DOHH2 (cell line): Measurements from ENCODE around the gene SH3GL3.

Experiments used
- H3F3A ChIP-seq: fragments of 200-600 bp; sonication (generic), shearing (Covaris generic); 2 replicates; pipeline ENCODE4 v1.6.0; 2016; ENCODE audit warnings: antibody characterized with exemption, mild to moderate bottlenecking; ENCODE audit not compliant: control insufficient read depth, insufficient read depth
- H3K27ac ChIP-seq: fragments of 200-600 bp; sonication (generic); 2 replicates; pipeline ENCODE4 v1.5.1; 2014; ENCODE audit warnings: low read depth, mild to moderate bottlenecking, low read length, moderate library complexity
- H3K27me3 ChIP-seq: fragments of 200-600 bp; sonication (generic); 2 replicates; pipeline ENCODE4 v1.6.1; 2014; ENCODE audit warnings: mild to moderate bottlenecking, low read length, mixed read lengths; ENCODE audit not compliant: control insufficient read depth
- H3K36me3 ChIP-seq: fragments of 200-600 bp; sonication (generic); 2 replicates; pipeline ENCODE4 v1.6.1; 2014; ENCODE audit warnings: mild to moderate bottlenecking, low read length, moderate library complexity, mixed read lengths; ENCODE audit not compliant: control insufficient read depth
- H3K4me1 ChIP-seq: fragments of 200-600 bp; sonication (generic); 2 replicates; pipeline ENCODE4 v1.6.1; 2014; ENCODE audit warnings: mild to moderate bottlenecking, low read length, mixed read lengths; ENCODE audit not compliant: control insufficient read depth
- H3K4me2 ChIP-seq: fragments of 200-600 bp; sonication (generic); 2 replicates; pipeline ENCODE4 v1.6.0; 2014; ENCODE audit warnings: mild to moderate bottlenecking, low read length, moderate library complexity
- H3K4me3 ChIP-seq: fragments of 200-600 bp; sonication (generic); 2 replicates; pipeline ENCODE4 v1.5.1; 2014; ENCODE audit warnings: mild to moderate bottlenecking, low read length, mixed read lengths
- H3K79me2 ChIP-seq: fragments of 200-600 bp; sonication (generic); 2 replicates; pipeline ENCODE4 v1.6.1; 2014; ENCODE audit warnings: mild to moderate bottlenecking, low read length, mixed read lengths; ENCODE audit not compliant: control insufficient read depth
- H3K9me2 ChIP-seq: fragments of 200-600 bp; sonication (generic); replicated peaks from 2 replicates; pipeline ENCODE4 v1.6.1; 2014; ENCODE audit warnings: mild to moderate bottlenecking, low read length, mixed read lengths; ENCODE audit not compliant: control insufficient read depth
- H3K9me3 ChIP-seq: fragments of 200-600 bp; sonication (generic); 2 replicates; pipeline ENCODE4 v1.6.1; 2014; ENCODE audit warnings: antibody characterized with exemption, low read length, mixed read lengths; ENCODE audit not compliant: control insufficient read depth, insufficient read depth
- H4K20me1 ChIP-seq: fragments of 200-600 bp; sonication (generic); 2 replicates; pipeline ENCODE4 v1.6.0; 2014; ENCODE audit warnings: low read depth, mild to moderate bottlenecking, antibody characterized with exemption, low read length, moderate library complexity; ENCODE audit not compliant: control insufficient read depth, insufficient read depth
- CTCF ChIP-seq: fragments of 200-600 bp; sonication (generic); IDR thresholded peaks from one replicate; pipeline ENCODE4 v1.5.1; 2014; ENCODE audit warnings: antibody characterized with exemption, mild to moderate bottlenecking, low read depth, low read length; ENCODE audit not compliant: poor library complexity, severe bottlenecking
- EZH2phosphoT487 ChIP-seq: fragments of 200-600 bp; sonication (generic); IDR thresholded peaks from 2 replicates; pipeline ENCODE4 v1.6.1; 2017; ENCODE audit warnings: borderline replicate concordance, mild to moderate bottlenecking, antibody characterized with exemption, low read length, moderate library complexity, mixed read lengths

The SH3GL3 gene

DNA sequence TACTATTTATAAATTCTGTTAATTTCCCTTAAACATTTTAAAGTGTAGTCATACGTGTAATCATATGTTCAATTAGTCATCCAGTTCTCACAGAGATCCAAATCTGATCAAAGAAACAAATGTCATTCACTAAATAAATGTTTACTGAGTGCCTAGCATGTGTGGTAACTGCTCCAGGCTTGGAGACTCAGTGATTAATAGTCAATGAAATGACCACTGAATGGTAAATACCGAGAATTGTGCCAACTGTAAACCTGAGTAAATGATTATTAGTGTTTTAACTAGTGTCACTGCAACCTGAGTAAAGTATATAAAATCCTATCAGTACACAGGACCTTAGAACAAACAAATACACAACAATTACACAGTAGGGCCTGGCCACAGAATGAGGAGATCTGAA is 52.3 kb downstream of the SH3GL3 start:
- H3K27ac ChIP-seq, result no peak overlapping the region

DNA sequence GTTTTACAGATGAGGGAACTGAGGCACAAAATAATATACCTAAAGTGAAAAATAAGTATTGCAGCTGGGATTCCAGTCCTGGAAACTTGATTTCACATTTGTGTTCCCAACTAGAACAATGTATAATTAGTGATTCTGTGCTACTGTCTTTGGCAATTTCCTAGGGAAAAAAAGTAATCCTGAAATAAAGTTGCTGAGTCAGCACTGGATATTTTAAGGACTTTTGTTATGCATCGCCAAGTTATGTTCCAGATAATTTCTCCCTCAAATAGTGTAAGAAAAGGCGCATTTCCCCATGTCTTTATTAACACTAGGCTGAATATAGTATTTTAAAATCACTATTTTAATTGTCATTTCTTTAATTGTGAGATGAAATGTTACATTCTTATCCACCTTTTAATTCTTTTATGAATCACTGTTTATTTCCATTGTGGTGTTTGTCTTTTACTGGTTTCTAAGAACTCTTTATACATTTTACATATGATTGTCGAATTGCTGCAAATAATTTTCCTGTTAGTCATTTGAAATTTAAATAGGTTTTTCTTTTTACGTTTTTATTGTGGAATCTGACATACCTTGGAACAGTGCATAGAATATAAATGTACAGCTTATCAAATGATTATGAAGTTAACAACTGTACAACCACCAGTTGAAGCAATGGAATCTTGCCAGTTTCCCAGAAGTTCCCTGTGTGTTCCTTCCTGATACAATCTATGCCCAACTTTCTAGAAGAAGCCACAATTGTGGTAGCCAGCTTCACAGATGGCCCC is 56.6 kb downstream of the SH3GL3 start:
- H4K20me1 ChIP-seq, result no peaks in the 10 kb centered on the region
- no peak for TF ChIP-seq CTCF
- no peak for TF ChIP-seq EZH2phosphoT487
- H3K27ac ChIP-seq, result no peak overlapping the region
- no peak overlapping the region for H3K4me2 ChIP-seq
- no peaks in the 10 kb centered on the region for H3K36me3 ChIP-seq
- H3K4me1 ChIP-seq, result no peaks in the 10 kb centered on the region
- no peaks in the 10 kb centered on the region for H3K79me2 ChIP-seq
- H3K27me3 ChIP-seq, result no peaks in the 10 kb centered on the region
- H3K9me2 ChIP-seq, result no peaks in the 10 kb centered on the region
- H3K9me3 ChIP-seq, result no peaks in the 10 kb centered on the region
- no peak overlapping the region for H3K4me3 ChIP-seq
- H3F3A ChIP-seq, result no peaks in the 10 kb centered on the region

More for the DNA sequence above, 52.3 kb downstream of the SH3GL3 start:
- Histone ChIP-seq H3K79me2 (no peaks in the 10 kb centered on the region), H4K20me1 (no peaks in the 10 kb centered on the region), H3K36me3 (no peaks in the 10 kb centered on the region), H3K4me1 (no peaks in the 10 kb centered on the region), H3K4me2 (no peak overlapping the region), H3F3A (no peaks in the 10 kb centered on the region), H3K9me2 (no peaks in the 10 kb centered on the region), H3K9me3 (no peaks in the 10 kb centered on the region), H3K4me3 (no peak overlapping the region), H3K27me3 (no peaks in the 10 kb centered on the region)
- TF ChIP-seq CTCF, result no peak
- TF ChIP-seq EZH2phosphoT487, result no peak

DNA sequence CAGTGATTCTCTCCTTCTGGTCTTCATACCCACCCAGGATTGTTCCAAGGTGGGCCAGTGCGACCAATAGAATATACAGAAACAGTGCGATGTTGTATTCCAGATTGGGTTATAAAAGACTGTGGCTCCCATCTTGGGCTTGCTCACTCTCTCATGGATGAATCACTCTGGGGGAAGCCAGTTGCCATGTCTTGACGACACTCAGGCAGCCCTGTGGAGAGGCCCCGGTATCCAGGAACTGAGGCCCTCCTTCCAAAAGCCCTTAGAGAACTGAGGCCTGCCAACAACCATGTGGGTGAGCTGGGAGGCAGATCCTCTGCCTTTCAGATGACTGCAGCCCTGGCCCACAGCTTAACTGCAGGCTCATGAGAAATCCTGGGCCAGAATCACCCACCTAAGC is 57.2 kb downstream of the SH3GL3 start:
- H3K4me1 ChIP-seq, result no peaks in the 10 kb centered on the region
- H3F3A ChIP-seq, result no peaks in the 10 kb centered on the region
- no peaks in the 10 kb centered on the region for H3K27me3 ChIP-seq
- no peaks in the 10 kb centered on the region for H3K9me3 ChIP-seq
- H3K4me2 ChIP-seq, result no peak overlapping the region
- H3K27ac ChIP-seq, result no peak overlapping the region
- TF ChIP-seq CTCF (no peak), EZH2phosphoT487 (no peak)
- no peaks in the 10 kb centered on the region for H3K79me2 ChIP-seq
- no peaks in the 10 kb centered on the region for H4K20me1 ChIP-seq
- H3K9me2 ChIP-seq, result no peaks in the 10 kb centered on the region
- no peak overlapping the region for H3K4me3 ChIP-seq
- no peaks in the 10 kb centered on the region for H3K36me3 ChIP-seq
